Liver (tissue), 9 donors: ENCODE data around the gene AGFG1. TPM values are rescaled to one million over a fixed set of nuclear protein-coding genes. Genes with fewer than 3 reads are reported as not detected.

ENCODE experiments used
- DNase-seq: peaks from one replicate; pipeline ENCODE4 v3.0.0-alpha.2; 2017; ENCODE audit warnings: low spot score
- H3K27ac ChIP-seq, 2 donors: one replicate each; pipeline ENCODE4 v1.7.0; 2013; ENCODE audit warnings: inconsistent platforms in 2 of 2, low read length in 2 of 2, control low read depth in 1 of 2, low read depth in 1 of 2, mild to moderate bottlenecking in 1 of 2
- H3K27me3 ChIP-seq, 4 donors: one replicate each; pipeline versions ENCODE4 v1.6.1 to v1.7.0; 2013; ENCODE audit warnings: low read length in 3 of 4, inconsistent platforms in 1 of 4, mild to moderate bottlenecking in 1 of 4, moderate library complexity in 1 of 4; ENCODE audit not compliant: control insufficient read depth in 4 of 4, insufficient read depth in 4 of 4
- H3K36me3 ChIP-seq, 4 donors: one replicate each; pipeline versions ENCODE4 v1.6.1 to v1.7.0; 2013; ENCODE audit warnings: low read length in 3 of 4, mild to moderate bottlenecking in 3 of 4, low read depth in 1 of 4, moderate library complexity in 1 of 4; ENCODE audit not compliant: control insufficient read depth in 4 of 4, insufficient read depth in 3 of 4
- H3K4me1 ChIP-seq, 4 donors: one replicate each; pipeline versions ENCODE4 v1.6.1 to v1.7.0; 2013; ENCODE audit warnings: low read length in 3 of 4, mild to moderate bottlenecking in 3 of 4, moderate library complexity in 1 of 4; ENCODE audit not compliant: control insufficient read depth in 4 of 4, insufficient read depth in 4 of 4
- H3K4me3 ChIP-seq, 3 donors: one replicate each; pipeline versions ENCODE4 v1.6.1 to v1.7.0; 2013; ENCODE audit warnings: low read length in 3 of 3, control low read depth in 1 of 3, low read depth in 1 of 3, mild to moderate bottlenecking in 1 of 3
- H3K9ac ChIP-seq, 2 donors: one replicate each; pipeline ENCODE4 v1.7.0; 2013; ENCODE audit warnings: low read length in 2 of 2, mild to moderate bottlenecking in 2 of 2, moderate library complexity in 2 of 2, control low read depth in 1 of 2, low read depth in 1 of 2
- H3K9me3 ChIP-seq, 4 donors: one replicate each; pipeline versions ENCODE4 v1.6.1 to v1.7.0; 2013; ENCODE audit warnings: low read length in 3 of 4; ENCODE audit not compliant: control insufficient read depth in 4 of 4
- EGR1 ChIP-seq, 2 donors: IDR thresholded peaks; 2 replicates each; pipeline ENCODE4 v1.6.1; 2016 to 2018; ENCODE audit warnings: antibody characterized with exemption in 2 of 2, low read depth in 2 of 2
- FOXA1 ChIP-seq: IDR thresholded peaks from 2 replicates; pipeline ENCODE4 v1.6.1; 2016; ENCODE audit warnings: antibody characterized with exemption
- FOXA2 ChIP-seq: IDR thresholded peaks from 2 replicates; pipeline ENCODE4 v1.6.1; 2016; ENCODE audit warnings: antibody characterized with exemption
- GABPA ChIP-seq, 2 donors: IDR thresholded peaks in 1 of 2; conservative IDR thresholded peaks in 1 of 2; 2 replicates each; pipeline ENCODE4 v1.6.1; 2016; ENCODE audit warnings: antibody characterized with exemption in 2 of 2, mild to moderate bottlenecking in 1 of 2, moderate library complexity in 1 of 2
- HNF4A ChIP-seq, 2 donors: conservative IDR thresholded peaks; 2 replicates each; pipeline ENCODE4 v1.6.1; 2016; ENCODE audit warnings: antibody characterized with exemption in 2 of 2, mild to moderate bottlenecking in 2 of 2
- HNF4G ChIP-seq: IDR thresholded peaks from 2 replicates; pipeline ENCODE4 v1.6.1; 2016; ENCODE audit warnings: antibody characterized with exemption
- JUND ChIP-seq, 2 donors: IDR thresholded peaks; 2 replicates each; pipeline ENCODE4 v1.6.1; 2016; ENCODE audit warnings: antibody characterized with exemption in 2 of 2
- NR2F2 ChIP-seq: IDR thresholded peaks from 2 replicates; pipeline ENCODE4 v1.6.1; 2016; ENCODE audit warnings: antibody characterized with exemption
- RAD21 ChIP-seq, 2 donors: IDR thresholded peaks; 2 replicates each; pipeline ENCODE4 v1.6.1; 2016; ENCODE audit warnings: antibody characterized with exemption in 2 of 2, mild to moderate bottlenecking in 2 of 2
- RXRA ChIP-seq, 2 donors: IDR thresholded peaks; 2 replicates each; pipeline ENCODE4 v1.6.1; 2017 to 2018; ENCODE audit warnings: antibody characterized with exemption in 2 of 2, mild to moderate bottlenecking in 1 of 2
- SP1 ChIP-seq: IDR thresholded peaks from 2 replicates; pipeline ENCODE4 v1.6.1; 2018; ENCODE audit warnings: antibody characterized with exemption, mild to moderate bottlenecking
- TAF1 ChIP-seq: conservative IDR thresholded peaks from 2 replicates; pipeline ENCODE4 v1.6.1; 2016; ENCODE audit warnings: antibody characterized with exemption, mild to moderate bottlenecking
- YY1 ChIP-seq: IDR thresholded peaks from 2 replicates; pipeline ENCODE4 v1.6.1; 2016; ENCODE audit warnings: antibody characterized with exemption, mild to moderate bottlenecking
- WGBS: extraction: QIAGEN DNeasy Blood & Tissue Kit; methylation state at CpG from one replicate; pipeline ENCODE4 v1.1.7; 2013; 5-methylcytosine and 5-hydroxymethylcytosine counted together
- polyA plus RNA-seq, 2 donors: library from polyadenylated mRNA; stranded (reverse) in 1 of 2; unstranded in 1 of 2; fragments of 200-250 nt in 1 of 2; fragments of >200 nt in 1 of 2; fragmentation: Nextera tagmentation in 1 of 2; extraction: Ambion mirVana in 1 of 2; gene quantifications; one replicate each; pipeline versions ENCODE4 v1.2.1 to v1.2.3, GENCODE V29; 2013 to 2015
- total RNA-seq, 2 donors: library from RNA; depleted of rRNA; stranded (reverse); fragments of >200 nt; gene quantifications; one replicate each; pipeline ENCODE4 v1.2.3, GENCODE V29; 2014
- TF ChIP-seq, protein P1 (sequence below): IDR thresholded peaks from 2 replicates; pipeline ENCODE4 v1.6.1; 2016; ENCODE audit warnings: antibody characterized with exemption, mild to moderate bottlenecking
- TF ChIP-seq, protein P2 (sequence below): IDR thresholded peaks from 2 replicates; pipeline ENCODE4 v1.6.1; 2016; ENCODE audit warnings: antibody characterized with exemption
- TF ChIP-seq, protein P3 (sequence below): IDR thresholded peaks from 2 replicates; pipeline ENCODE4 v1.6.1; 2016; ENCODE audit warnings: antibody characterized with exemption
- donor health status: healthy.
- donor health status: healthy.
- donor health status: healthy.
- donor health status: healthy.
- donor health status: healthy.

The AGFG1 gene
- total and polyA plus RNA-seq, 4 donors: 8.5 to 49.7 (median 23.7) TPM

DNA sequence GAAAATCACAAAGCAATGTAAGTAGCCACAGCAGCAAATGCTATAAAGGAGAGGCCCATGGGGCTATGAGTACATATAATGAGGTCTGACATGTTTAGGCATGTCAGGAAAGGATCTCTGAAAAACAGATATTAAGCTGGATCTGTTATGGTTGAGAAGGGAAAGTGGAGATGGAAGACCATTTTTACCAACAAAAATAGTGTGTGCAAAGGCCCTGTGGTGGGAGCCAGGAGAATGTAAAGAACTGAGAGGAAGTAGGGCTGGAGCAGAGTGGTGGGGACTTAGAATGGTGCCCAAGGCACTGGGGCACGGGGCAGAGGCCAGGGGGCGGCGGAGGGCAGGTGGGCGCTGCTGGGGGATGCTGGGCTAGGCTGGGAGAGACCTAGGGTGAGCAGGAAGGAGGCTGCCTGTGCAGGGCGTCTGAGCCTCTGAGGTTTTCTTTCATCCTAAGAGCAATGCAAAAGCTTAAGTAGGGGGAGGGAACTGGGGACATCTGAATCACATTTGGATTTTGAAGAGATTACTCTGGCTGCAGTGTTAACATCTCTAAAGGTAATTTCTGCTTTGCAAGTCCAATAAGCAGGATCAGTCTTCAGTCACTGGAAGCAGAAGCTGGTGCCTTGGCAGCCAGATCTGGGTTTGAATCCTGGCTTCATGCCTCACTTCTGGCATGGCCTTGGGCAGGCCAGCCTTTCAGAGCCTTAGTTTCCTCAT is 4.9 kb upstream of the AGFG1 start:
- no peak overlapping the region for H3K9ac ChIP-seq
- H3K27ac ChIP-seq: no peak overlapping the region
- H3K36me3 ChIP-seq: no peaks in the 10 kb centered on the region
- H3K4me3 ChIP-seq: no peak overlapping the region
- TF ChIP-seq HNF4G: no peak
- no peak for TF ChIP-seq HNF4A (conservative IDR thresholded peaks at IDR 0.05)
- TF ChIP-seq TAF1: no peak
- no peak for TF ChIP-seq EGR1 (IDR thresholded peaks at IDR 0.05; ENCODE audit: low read depth in 2 of 2)
- no peak for TF ChIP-seq RAD21 (IDR thresholded peaks at IDR 0.05)
- TF ChIP-seq, protein P1, sequence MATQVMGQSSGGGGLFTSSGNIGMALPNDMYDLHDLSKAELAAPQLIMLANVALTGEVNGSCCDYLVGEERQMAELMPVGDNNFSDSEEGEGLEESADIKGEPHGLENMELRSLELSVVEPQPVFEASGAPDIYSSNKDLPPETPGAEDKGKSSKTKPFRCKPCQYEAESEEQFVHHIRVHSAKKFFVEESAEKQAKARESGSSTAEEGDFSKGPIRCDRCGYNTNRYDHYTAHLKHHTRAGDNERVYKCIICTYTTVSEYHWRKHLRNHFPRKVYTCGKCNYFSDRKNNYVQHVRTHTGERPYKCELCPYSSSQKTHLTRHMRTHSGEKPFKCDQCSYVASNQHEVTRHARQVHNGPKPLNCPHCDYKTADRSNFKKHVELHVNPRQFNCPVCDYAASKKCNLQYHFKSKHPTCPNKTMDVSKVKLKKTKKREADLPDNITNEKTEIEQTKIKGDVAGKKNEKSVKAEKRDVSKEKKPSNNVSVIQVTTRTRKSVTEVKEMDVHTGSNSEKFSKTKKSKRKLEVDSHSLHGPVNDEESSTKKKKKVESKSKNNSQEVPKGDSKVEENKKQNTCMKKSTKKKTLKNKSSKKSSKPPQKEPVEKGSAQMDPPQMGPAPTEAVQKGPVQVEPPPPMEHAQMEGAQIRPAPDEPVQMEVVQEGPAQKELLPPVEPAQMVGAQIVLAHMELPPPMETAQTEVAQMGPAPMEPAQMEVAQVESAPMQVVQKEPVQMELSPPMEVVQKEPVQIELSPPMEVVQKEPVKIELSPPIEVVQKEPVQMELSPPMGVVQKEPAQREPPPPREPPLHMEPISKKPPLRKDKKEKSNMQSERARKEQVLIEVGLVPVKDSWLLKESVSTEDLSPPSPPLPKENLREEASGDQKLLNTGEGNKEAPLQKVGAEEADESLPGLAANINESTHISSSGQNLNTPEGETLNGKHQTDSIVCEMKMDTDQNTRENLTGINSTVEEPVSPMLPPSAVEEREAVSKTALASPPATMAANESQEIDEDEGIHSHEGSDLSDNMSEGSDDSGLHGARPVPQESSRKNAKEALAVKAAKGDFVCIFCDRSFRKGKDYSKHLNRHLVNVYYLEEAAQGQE: no peak
- no peak for TF ChIP-seq GABPA (IDR thresholded peaks at IDR 0.05 in 1 of 2, conservative IDR thresholded peaks at IDR 0.05 in 1 of 2)
- TF ChIP-seq RXRA (IDR thresholded peaks at IDR 0.05): no peak
- TF ChIP-seq SP1: no peak
- TF ChIP-seq NR2F2: no peak
- TF ChIP-seq, protein P2, sequence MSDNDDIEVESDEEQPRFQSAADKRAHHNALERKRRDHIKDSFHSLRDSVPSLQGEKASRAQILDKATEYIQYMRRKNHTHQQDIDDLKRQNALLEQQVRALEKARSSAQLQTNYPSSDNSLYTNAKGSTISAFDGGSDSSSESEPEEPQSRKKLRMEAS: no peak
- no peak for TF ChIP-seq YY1
- TF ChIP-seq, protein P3, sequence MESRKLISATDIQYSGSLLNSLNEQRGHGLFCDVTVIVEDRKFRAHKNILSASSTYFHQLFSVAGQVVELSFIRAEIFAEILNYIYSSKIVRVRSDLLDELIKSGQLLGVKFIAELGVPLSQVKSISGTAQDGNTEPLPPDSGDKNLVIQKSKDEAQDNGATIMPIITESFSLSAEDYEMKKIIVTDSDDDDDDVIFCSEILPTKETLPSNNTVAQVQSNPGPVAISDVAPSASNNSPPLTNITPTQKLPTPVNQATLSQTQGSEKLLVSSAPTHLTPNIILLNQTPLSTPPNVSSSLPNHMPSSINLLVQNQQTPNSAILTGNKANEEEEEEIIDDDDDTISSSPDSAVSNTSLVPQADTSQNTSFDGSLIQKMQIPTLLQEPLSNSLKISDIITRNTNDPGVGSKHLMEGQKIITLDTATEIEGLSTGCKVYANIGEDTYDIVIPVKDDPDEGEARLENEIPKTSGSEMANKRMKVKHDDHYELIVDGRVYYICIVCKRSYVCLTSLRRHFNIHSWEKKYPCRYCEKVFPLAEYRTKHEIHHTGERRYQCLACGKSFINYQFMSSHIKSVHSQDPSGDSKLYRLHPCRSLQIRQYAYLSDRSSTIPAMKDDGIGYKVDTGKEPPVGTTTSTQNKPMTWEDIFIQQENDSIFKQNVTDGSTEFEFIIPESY: no peak
- no peak for TF ChIP-seq FOXA2
- no peak for TF ChIP-seq FOXA1
- no peaks in the 10 kb centered on the region for H3K27me3 ChIP-seq
- H3K4me1 ChIP-seq: peaks cover 4 to 9% (median 8%) of the 10 kb centered on the region in 4 donors
- no peaks in the 10 kb centered on the region for H3K9me3 ChIP-seq
- 96% methylated on average over 5 of the region's 5 CpGs for WGBS
- no peak for DNase-seq

DNA sequence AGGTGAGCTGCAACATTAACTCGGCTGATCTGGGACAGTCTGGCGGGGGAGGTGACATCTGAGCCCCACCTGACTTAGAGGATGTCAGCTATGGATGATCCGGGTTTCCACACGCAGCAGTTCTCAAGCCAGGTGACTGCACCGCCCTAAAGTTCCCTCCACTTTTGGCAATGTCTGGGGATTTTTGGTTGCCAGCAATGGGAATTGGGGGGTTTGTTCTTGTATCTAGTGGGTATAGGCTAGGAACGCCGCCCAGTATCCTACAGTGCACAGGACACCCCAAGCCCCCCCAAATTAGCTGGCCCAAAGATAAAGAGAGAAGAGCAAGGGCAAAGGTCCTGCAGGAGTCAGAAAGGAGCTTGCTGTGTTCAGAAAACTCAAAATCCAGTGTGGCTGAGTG is 544 bp upstream of the AGFG1 start:
- WGBS: 89% methylated on average over 7 of the region's 7 CpGs
- no peak for TF ChIP-seq FOXA1
- no peak for TF ChIP-seq JUND (IDR thresholded peaks at IDR 0.05)
- no peak for TF ChIP-seq EGR1 (IDR thresholded peaks at IDR 0.05; ENCODE audit: low read depth in 2 of 2)
- TF ChIP-seq FOXA2: no peak
- no peak for TF ChIP-seq RAD21 (IDR thresholded peaks at IDR 0.05)
- no peak for TF ChIP-seq TAF1
- TF ChIP-seq HNF4A (conservative IDR thresholded peaks at IDR 0.05): no peak
- TF ChIP-seq RXRA (IDR thresholded peaks at IDR 0.05): no peak
- TF ChIP-seq SP1: no peak
- TF ChIP-seq, protein P1: no peak
- TF ChIP-seq, protein P3: no peak
- no peak for TF ChIP-seq NR2F2
- H3K4me3 ChIP-seq: no peak overlapping the region
- H3K9ac ChIP-seq: no peak overlapping the region
- no peak for DNase-seq
- H3K27me3 ChIP-seq: no peaks in the 10 kb centered on the region
- no peaks in the 10 kb centered on the region for H3K36me3 ChIP-seq
- no peak overlapping the region for H3K27ac ChIP-seq
- H3K9me3 ChIP-seq: no peaks in the 10 kb centered on the region
- peaks cover 2 to 21% (median 20%) of the 10 kb centered on the region in 4 donors for H3K4me1 ChIP-seq
